Measurements from ENCODE around the gene SSX2IP. TPM values are rescaled to one million over a fixed set of nuclear protein-coding genes. Genes with fewer than 3 reads are reported as not detected.

SSX2IP gene
- polyA plus RNA-seq, 3 donors = 0.85 to 2.8 (median 2.2) TPM

DNA sequence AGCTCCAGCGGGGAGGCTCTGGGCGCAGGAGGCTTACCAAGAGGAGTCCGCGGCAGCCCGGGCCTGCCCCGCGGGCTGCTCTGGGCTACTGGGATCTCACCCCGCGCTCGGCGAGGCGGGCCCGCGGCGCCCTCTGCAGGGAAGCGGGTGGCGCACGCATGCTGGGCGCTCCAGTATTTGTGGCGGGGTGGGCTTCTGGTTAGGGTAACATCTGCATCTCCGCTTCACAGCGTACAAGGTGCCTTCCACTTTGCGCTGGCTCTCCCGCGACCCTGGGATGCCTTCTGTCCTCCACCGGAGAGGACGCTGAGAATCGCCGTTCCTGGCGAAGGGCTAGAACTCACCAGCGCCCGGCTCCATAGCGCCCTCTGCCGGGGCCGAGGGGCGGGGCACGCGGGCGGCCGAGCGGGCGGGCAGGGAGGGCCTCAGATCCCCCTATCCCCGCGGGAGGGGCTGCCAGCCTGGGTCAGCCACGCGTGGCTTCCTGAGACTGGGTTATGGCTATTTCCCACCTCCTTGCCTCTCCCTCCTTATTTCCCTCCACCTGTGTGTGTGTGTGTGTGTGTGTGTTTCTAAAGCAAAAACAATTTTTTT is 69.4 kb downstream of the SSX2IP start:
- intact Hi-C loops (cut with micrococcal nuclease) = loop anchor here (2.0 to 5.0 kb wide), 3 partner anchors 48 to 479 kb away; partner anchors contain the start of gene PRKACB (in 1 of the 2)
- H3K36me3 ChIP-seq (replicated peaks in 1 of 2; ENCODE audit: control insufficient read depth in 1 of 2, insufficient read depth in 2 of 2, low read length in 2 of 2) = no peaks in the 10 kb centered on the region

DNA sequence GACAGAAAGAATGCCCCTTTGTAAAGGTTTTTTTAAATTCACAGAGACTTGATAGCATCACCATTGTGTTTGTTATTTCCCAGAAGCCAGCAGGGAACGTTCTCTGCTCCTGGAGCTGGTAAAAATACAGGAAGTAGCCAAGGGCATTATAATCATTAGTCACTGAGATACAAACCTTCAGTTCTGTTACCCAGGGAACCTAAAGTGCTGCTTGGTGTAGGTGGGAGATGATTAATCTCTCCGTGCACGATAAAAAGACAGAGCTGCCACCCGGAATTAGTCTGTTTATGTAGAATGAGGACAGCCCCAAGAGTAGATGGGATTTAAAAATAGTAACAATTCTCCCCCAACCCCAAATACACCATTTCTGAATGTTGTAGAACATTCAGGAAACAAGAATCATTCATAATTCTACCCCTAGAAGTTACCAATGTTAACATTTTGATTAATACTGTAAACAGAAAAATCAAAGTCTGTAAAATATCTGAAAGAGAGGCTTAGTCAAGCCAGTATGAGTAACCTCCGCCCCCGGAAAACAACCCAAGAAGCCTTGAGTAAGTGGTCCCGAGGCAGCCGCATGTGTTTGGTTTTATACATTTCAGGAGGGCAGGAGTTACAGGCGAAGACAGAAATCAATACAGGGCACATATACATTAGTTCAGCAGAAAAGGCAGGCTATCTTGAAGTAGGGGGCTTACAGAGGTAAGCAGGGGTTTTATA is 70.7 kb downstream of the SSX2IP start:
- no peak overlapping the region for H2AFZ ChIP-seq (ENCODE audit: insufficient read depth, low read depth, low read length, poor library complexity, severe bottlenecking)
- peaks cover 5 to 21% of the 10 kb centered on the region in 2 donors for H3K4me1 ChIP-seq (ENCODE audit: control insufficient read depth in 1 of 2, insufficient read depth in 2 of 2, low read length in 2 of 2)
- no peak overlapping the region for H3K27ac ChIP-seq (ENCODE audit: low read depth in 1 of 2, low read length in 2 of 2)
- H3K4me1 Mint-ChIP-seq = peaks cover 21% of the 10 kb centered on the region
- H3K9me3 Mint-ChIP-seq = peaks cover under 1 to 4% (median 3%) of the 10 kb centered on the region in 7 donors
- peak overlapping the region in 1 of 2 donors; percentile 53 for H3K4me3 Mint-ChIP-seq
- no peaks in the 10 kb centered on the region for H3K79me2 ChIP-seq (ENCODE audit: insufficient read depth, low read length)
- peaks cover 0 to 3% of the 10 kb centered on the region in 2 donors for H3K9me3 ChIP-seq (replicated peaks in 1 of 2; ENCODE audit: control insufficient read depth in 1 of 2, insufficient read depth in 1 of 2, low read length in 2 of 2)
- 93% methylated on average over 3 of the region's 9 CpGs for WGBS (ENCODE audit: insufficient coverage)
- H4K20me1 ChIP-seq (ENCODE audit: insufficient read depth, low read length) = no peaks in the 10 kb centered on the region
- no peak overlapping the region for H3K9ac ChIP-seq (ENCODE audit: insufficient read depth, low read length, poor library complexity, severe bottlenecking)
- TF ChIP-seq, protein P1, sequence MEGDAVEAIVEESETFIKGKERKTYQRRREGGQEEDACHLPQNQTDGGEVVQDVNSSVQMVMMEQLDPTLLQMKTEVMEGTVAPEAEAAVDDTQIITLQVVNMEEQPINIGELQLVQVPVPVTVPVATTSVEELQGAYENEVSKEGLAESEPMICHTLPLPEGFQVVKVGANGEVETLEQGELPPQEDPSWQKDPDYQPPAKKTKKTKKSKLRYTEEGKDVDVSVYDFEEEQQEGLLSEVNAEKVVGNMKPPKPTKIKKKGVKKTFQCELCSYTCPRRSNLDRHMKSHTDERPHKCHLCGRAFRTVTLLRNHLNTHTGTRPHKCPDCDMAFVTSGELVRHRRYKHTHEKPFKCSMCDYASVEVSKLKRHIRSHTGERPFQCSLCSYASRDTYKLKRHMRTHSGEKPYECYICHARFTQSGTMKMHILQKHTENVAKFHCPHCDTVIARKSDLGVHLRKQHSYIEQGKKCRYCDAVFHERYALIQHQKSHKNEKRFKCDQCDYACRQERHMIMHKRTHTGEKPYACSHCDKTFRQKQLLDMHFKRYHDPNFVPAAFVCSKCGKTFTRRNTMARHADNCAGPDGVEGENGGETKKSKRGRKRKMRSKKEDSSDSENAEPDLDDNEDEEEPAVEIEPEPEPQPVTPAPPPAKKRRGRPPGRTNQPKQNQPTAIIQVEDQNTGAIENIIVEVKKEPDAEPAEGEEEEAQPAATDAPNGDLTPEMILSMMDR (IDR thresholded peaks at IDR 0.05) = no peak
- no peak overlapping the region for H3K4me2 ChIP-seq (replicated peaks; ENCODE audit: extremely low read depth, low read length, poor library complexity, severe bottlenecking)
- H3K36me3 ChIP-seq (replicated peaks in 1 of 2; ENCODE audit: control insufficient read depth in 1 of 2, insufficient read depth in 2 of 2, low read length in 2 of 2) = no peaks in the 10 kb centered on the region
- intact Hi-C loops (cut with micrococcal nuclease) = loop anchor here (2.0 to 5.0 kb wide), 3 partner anchors 47 to 477 kb away; partner anchors contain the start of gene PRKACB (in 1 of the 2)
- H3K4me3 ChIP-seq (replicated peaks in 1 of 3; ENCODE audit: low read depth in 2 of 3, low read length in 3 of 3) = no peak overlapping the region
- peak overlapping the region in 6 of 7 donors; percentile 1 to 82 (median 50) for H3K27ac Mint-ChIP-seq
- H3K36me3 Mint-ChIP-seq = peaks cover 0 to 2% of the 10 kb centered on the region in 2 donors
- no peaks in the 10 kb centered on the region for H3K27me3 ChIP-seq (ENCODE audit: control insufficient read depth in 2 of 2, insufficient read depth in 2 of 2, low read length in 2 of 2)
- peaks cover 0 to 8% (median 2%) of the 10 kb centered on the region in 3 donors for H3K27me3 Mint-ChIP-seq (ENCODE audit: low read depth in 3 of 3)
- peak; percentile 28 to 52 (median 47) for DNase-seq

More for the DNA sequence above, 69.4 kb downstream of the SSX2IP start:
- peak overlapping the region; percentile 62 to 98 (median 93) for H3K27ac Mint-ChIP-seq
- H2AFZ ChIP-seq (ENCODE audit: insufficient read depth, low read depth, low read length, poor library complexity, severe bottlenecking) = peak overlapping the region; percentile 95
- no peaks in the 10 kb centered on the region for H3K27me3 ChIP-seq (ENCODE audit: control insufficient read depth in 2 of 2, insufficient read depth in 2 of 2, low read length in 2 of 2)
- H3K27me3 Mint-ChIP-seq (ENCODE audit: low read depth in 3 of 3) = peaks cover 0 to 8% (median 2%) of the 10 kb centered on the region in 3 donors
- H3K27ac ChIP-seq (ENCODE audit: low read depth in 1 of 2, low read length in 2 of 2) = peak overlapping the region in 1 of 2 donors; percentile 76
- H3K4me3 ChIP-seq (replicated peaks in 1 of 3; ENCODE audit: low read depth in 2 of 3, low read length in 3 of 3) = peak overlapping the region; percentile 59 to 85 (median 63)
- H3K4me1 ChIP-seq (ENCODE audit: control insufficient read depth in 1 of 2, insufficient read depth in 2 of 2, low read length in 2 of 2) = peaks cover 5 to 19% of the 10 kb centered on the region in 2 donors
- H3K79me2 ChIP-seq (ENCODE audit: insufficient read depth, low read length) = no peaks in the 10 kb centered on the region
- DNase-seq = peak; percentile 64 to 72 (median 65)
- TF ChIP-seq, protein P1 (IDR thresholded peaks at IDR 0.05) = peak; percentile 100
- peak overlapping the region; percentile 72 for H3K9ac ChIP-seq (ENCODE audit: insufficient read depth, low read length, poor library complexity, severe bottlenecking)
- no peaks in the 10 kb centered on the region for H4K20me1 ChIP-seq (ENCODE audit: insufficient read depth, low read length)
- H3K36me3 Mint-ChIP-seq = peaks cover 0 to 2% of the 10 kb centered on the region in 2 donors
- WGBS (ENCODE audit: insufficient coverage) = 0% methylated on average over 42 of the region's 46 CpGs
- no peaks in the 10 kb centered on the region for H3K9me3 Mint-ChIP-seq
- H3K4me3 Mint-ChIP-seq = peak overlapping the region; percentile 93 to 97
- peak overlapping the region; percentile 87 for H3K4me2 ChIP-seq (replicated peaks; ENCODE audit: extremely low read depth, low read length, poor library complexity, severe bottlenecking)
- H3K9me3 ChIP-seq (replicated peaks in 1 of 2; ENCODE audit: control insufficient read depth in 1 of 2, insufficient read depth in 1 of 2, low read length in 2 of 2) = no peaks in the 10 kb centered on the region
- H3K4me1 Mint-ChIP-seq = peaks cover 16% of the 10 kb centered on the region

Measured in CD14-positive monocyte (primary cell).